GM21825 (cell line): Measurements from ENCODE around the gene TCF15.
"Not testable (repeated sequence)": the region's sequence is repeated elsewhere in the genome, so short reads cannot be mapped to it uniquely, and the experiment has no call there.

Experiments
- ATAC-seq: cut with Tn5 transposase; IDR thresholded peaks from one replicate; pipeline ENCODE4 v1.9.1; 2021; ENCODE audit warnings: mild to moderate bottlenecking, moderate library complexity; ENCODE audit not compliant: unreplicated experiment

The TCF15 gene

GRCh38 chr20:642398-643174, 32.5 kb upstream of the TCF15 start:
- no peak for ATAC-seq

DNA sequence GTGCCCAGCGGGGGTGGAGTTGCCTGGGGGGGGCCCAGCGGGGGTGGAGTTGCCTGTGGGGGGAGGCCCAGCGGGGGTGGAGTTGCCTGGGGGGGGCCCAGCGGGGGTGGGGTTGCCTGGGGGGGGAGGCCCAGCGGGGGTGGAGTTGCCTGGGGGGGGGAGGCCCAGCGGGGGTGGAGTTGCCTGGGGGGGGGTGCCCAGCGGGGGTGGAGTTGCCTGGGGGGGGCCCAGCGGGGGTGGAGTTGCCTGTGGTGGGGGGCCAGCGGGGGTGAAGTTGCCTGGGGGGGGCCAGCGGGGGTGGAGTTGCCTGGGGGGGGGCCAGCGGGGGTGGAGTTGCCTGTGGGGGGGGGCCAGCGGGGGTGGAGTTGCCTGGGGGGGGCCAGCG, 31.9 kb upstream of the TCF15 start:
- ATAC-seq = not testable (repeated sequence)

DNA sequence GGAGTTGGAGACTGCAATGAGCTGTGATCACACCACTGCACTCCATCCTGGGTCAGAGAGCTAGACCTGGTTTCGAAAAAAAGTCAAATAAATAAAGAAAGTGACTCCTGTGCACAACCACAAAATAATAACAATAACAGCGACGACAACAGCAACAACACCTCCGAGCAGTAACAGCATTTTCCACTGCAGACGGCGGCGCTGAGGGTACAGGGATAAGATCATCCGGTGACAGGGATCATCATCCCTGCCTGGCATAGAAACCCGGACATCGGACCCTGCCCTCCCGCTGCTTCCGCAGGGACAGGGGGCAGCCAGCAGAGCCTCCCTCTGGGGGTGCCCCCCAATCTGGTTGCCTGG, 31.4 kb upstream of the TCF15 start:
- no peak for ATAC-seq

DNA sequence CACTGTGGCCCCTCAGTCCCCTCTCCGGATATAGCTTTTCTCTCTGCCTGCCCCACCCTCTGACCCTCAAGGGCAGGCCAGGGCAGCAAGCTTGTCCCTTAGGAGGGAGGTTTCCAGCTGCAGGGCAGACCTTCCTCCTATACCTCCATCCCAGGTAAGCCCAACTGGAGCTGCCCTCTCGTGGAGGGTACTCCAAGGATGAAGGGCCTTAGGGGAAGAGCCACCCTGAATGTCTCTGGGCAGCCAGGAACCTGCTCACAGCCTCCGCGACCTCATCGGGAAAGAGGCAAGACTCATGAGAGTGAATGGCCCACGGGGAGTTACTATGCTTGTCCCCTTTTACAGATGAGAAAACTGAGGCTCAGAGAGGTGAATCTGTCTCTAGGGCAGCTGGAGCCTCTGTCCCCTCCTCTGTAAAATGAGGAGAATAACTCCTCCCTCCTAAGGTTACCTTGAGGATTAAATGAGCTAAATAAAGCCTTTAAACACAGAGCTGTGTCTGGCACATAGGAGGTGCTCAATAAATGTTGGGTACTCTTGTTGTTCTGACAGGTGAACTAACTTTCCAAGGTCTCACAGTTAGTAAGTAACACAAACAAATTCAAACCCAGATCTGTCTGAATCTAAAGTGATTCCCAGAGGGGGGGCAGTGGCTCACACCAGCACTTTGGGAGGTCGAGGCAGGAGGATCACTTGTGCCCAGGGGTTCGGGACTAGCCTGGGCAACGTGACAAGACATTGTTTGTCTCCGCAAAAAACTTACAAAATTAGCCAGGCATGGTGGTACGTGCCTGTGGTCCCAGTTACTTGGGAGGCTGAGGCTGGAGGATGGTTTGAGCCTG, 30.8 kb upstream of the TCF15 start:
- no peak for ATAC-seq

- ATAC-seq = no peak
Measured at GRCh38 chr20:638579-638978, 28.5 kb upstream of the TCF15 start.

- no peak for ATAC-seq
Measured at GRCh38 chr20:637559-637958, 27.4 kb upstream of the TCF15 start.

- no peak for ATAC-seq
Measured at GRCh38 chr20:635893-636338, 25.8 kb upstream of the TCF15 start.

- ATAC-seq = no peak
Measured at GRCh38 chr20:635028-635892, 25.2 kb upstream of the TCF15 start.

DNA sequence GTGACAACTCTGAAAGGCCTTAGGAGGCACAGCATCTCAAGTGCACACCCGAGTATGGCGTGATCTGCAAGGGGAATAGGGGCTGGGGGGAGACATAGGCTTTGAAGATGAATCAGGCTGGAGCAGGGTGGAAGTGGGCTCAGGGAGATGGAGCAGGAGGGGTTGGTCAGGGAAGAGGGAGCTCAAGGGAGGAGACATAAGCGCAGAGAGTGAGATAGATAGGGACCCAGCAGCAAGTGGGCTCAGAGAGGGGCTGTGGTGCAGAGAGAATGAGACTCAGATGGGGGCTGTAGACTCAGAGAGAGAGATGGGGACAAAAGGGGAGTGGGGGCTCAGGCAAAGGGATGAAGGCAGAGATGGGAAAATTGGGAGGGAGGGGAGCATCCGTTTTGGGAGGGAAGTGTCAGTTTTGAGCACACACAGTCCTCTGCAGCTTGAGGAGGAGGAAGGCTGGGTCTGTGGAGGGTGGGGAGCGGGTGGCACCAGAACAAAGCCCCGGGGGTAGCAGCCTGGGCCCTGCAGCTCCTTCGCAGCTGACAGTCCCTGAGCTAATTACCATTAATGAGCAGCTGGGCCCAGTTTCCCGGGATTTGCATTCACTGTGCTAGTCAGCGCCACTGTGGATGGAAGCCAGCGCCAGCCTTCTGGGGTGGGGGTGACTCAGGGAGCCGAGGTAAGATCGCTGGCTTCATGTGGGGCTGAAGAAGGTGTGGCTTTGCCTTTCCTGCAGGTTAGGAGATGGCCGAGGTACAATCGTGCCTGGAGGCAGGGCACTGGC, 24.2 kb upstream of the TCF15 start:
- no peak for ATAC-seq

- no peak for ATAC-seq
Measured at GRCh38 chr20:631101-631500, 21.0 kb upstream of the TCF15 start.

DNA sequence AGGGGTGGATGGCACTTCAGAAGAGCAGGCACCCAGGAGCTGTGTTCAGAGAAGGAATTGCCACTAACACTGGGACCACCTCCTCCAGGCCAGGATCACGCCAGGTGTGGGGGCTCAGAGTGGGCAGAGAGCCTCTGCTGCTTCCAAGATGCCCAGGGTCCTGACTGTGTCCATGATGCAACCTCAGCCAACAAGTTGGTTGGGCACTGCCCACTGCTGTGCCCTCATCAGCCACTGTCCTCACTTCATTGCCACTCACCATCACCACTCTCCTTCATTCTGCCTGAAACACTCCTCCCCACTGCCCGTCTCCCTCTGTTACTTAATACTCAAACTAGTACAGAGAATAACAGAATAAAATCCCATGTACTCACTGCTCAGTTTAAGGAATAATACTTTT, 16.5 kb upstream of the TCF15 start:
- ATAC-seq = no peak

- ATAC-seq = no peak
Measured at GRCh38 chr20:625360-625932, 15.3 kb upstream of the TCF15 start.

DNA sequence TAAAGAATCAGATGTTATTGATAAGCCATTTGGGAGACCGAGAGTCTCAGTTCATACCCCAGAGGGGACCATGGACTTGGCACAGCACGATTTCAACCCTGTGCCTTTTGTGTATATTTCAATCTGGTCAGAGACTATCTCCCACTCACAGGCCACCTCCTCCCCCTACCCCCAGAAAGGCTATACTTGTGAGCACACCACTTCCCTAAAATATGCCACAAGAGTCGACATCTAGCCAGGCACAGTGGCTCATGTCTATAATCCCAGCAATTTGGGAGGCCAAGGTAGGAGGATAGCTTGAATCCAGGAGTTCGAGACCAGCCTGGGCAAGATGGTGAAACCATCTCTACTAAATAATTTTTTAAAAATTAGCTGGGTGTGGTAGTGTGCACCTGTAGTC, 13.6 kb upstream of the TCF15 start:
- no peak for ATAC-seq

DNA sequence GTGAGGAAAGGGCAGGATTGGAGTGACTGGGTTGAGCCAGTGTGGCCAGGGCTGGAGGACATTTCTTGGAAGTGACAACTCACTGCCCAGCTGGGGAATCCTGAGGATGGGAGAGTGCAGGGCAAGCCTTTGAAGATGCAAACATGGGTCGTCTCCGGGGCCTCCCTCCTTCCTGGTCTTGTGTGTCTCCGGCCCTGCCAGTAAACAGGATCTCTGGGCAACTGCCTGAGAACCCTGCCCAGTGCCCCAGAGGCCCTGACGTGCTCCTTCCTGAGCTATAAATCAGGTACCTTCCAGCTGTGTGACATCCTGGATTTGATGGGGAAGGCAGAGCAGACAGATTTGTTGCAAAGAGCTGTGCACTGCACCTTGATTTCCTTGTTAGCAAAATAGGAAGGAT, 12.9 kb upstream of the TCF15 start:
- ATAC-seq = no peak

- no peak for ATAC-seq
Measured at GRCh38 chr20:622161-622560, 12.1 kb upstream of the TCF15 start.

- no peak for ATAC-seq
Measured at GRCh38 chr20:621125-621756, 11.1 kb upstream of the TCF15 start.

DNA sequence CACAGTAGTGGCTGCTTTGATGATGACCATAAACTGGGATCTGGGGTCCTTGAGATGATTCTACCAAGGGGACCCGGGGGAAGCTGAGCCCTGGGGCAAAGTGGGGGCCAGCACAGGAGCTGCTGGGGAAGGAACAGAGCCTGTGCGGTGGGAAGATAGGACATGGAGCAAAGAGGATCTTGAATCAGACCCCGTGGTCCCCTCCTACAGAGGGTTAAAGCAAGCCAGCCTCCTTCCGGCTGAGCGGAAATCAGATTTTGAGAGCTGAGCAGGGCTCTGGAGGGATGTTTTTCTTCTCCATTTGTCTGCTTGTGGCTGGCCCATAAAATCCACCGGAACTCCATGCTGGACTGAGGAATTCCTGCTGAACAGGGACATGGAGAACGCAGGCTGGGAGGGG, 10.1 kb upstream of the TCF15 start:
- no peak for ATAC-seq

- no peak for ATAC-seq
Measured at GRCh38 chr20:618980-619379, 8.9 kb upstream of the TCF15 start.

- ATAC-seq = no peak
Measured at GRCh38 chr20:617934-618690, 8.0 kb upstream of the TCF15 start.
